Kidney (tissue), 14 donors: ENCODE data around the gene CRACDL. TPM values are rescaled to one million over a fixed set of nuclear protein-coding genes. Genes with fewer than 3 reads are reported as not detected.

Experiments
- DNase-seq, 5 donors: peaks; one replicate each; pipeline ENCODE4 v3.0.0-alpha.2; 2013 to 2020
- FAIRE-seq: peaks from 2 replicates; lab custom pipeline; 2012; peaks lifted over from hg19 to GRCh38; lab: Jason Lieb, UNC
- H3K27ac ChIP-seq, 2 donors: one replicate each; pipeline ENCODE4 v1.7.0; 2013; ENCODE audit warnings: low read depth in 2 of 2, low read length in 2 of 2, inconsistent platforms in 1 of 2
- H3K27me3 ChIP-seq: one replicate; pipeline ENCODE4 v1.7.1; 2013; ENCODE audit warnings: low read length, inconsistent platforms; ENCODE audit not compliant: control insufficient read depth, insufficient read depth
- H3K36me3 ChIP-seq, 3 donors: one replicate each; pipeline versions ENCODE4 v1.7.0 to v1.7.1; 2013; ENCODE audit warnings: low read length in 3 of 3, control low read depth in 1 of 3, inconsistent platforms in 1 of 3; ENCODE audit not compliant: insufficient read depth in 3 of 3, control insufficient read depth in 2 of 3
- H3K4me1 ChIP-seq, 3 donors: one replicate each; pipeline versions ENCODE4 v1.7.0 to v1.7.1; 2013; ENCODE audit warnings: low read length in 3 of 3, inconsistent platforms in 1 of 3, low read depth in 1 of 3; ENCODE audit not compliant: control insufficient read depth in 2 of 3, insufficient read depth in 2 of 3
- H3K4me3 ChIP-seq, 3 donors: one replicate each; pipeline versions ENCODE4 v1.7.0 to v1.8.1; 2013; ENCODE audit warnings: low read length in 3 of 3, control low read depth in 1 of 3, inconsistent platforms in 1 of 3
- H3K9ac ChIP-seq, 3 donors: one replicate each; pipeline versions ENCODE4 v1.7.0 to v1.7.1; 2013; ENCODE audit warnings: low read length in 3 of 3, control low read depth in 1 of 3, inconsistent platforms in 1 of 3
- H3K9me3 ChIP-seq, 3 donors: one replicate each; pipeline versions ENCODE4 v1.7.0 to v1.7.1; 2013; ENCODE audit warnings: low read length in 3 of 3, control low read depth in 1 of 3, inconsistent platforms in 1 of 3; ENCODE audit not compliant: control insufficient read depth in 2 of 3, insufficient read depth in 1 of 3
- intact Hi-C: fragments of 100-400 bp; cut with DNase I; formaldehyde crosslinking; loops from one replicate; pipeline ENCODE4 v1.11.1; 2022
- polyA plus RNA-seq: library from polyadenylated mRNA; stranded (reverse); fragments of 350-450 nt; fragmentation: Illumina TruSeq; extraction: RNeasy Lipid Tissue Mini Kit (QIAGEN cat#74804); gene quantifications from one replicate; pipeline ENCODE4 v1.2.3, GENCODE V29; 2014; ENCODE audit warnings: low read depth, low replicate concordance; ENCODE audit not compliant: insufficient read depth
- total RNA-seq: library from RNA; stranded (reverse); fragmentation: NEBNext Ultra II Directional; extraction: Animal tissue kit (Norgen Biotek cat#: 25700); gene quantifications from one replicate; pipeline ENCODE4 v1.2.1, GENCODE V29; 2021
- TF ChIP-seq, protein P1 (sequence below): IDR thresholded peaks from 3 replicates; pipeline ENCODE4 v1.5.1; 2012; ENCODE audit warnings: mild to moderate bottlenecking, moderate library complexity, borderline replicate concordance; ENCODE audit not compliant: insufficient read depth; ENCODE audit errors: extremely low read depth
- donor health status: control.
- donor health status: control.
- donor health status: control.
- donor health status: control.
- donor health status: control.
- donor health status: DM: yes; HTN: yes; CAD: no.
- donor health status: Normal renal cell carcinoma (clear cell type).

CRACDL gene
- total and polyA plus RNA-seq, 2 donors from 2014 or later, result 4.3 to 14.8 TPM

DNA sequence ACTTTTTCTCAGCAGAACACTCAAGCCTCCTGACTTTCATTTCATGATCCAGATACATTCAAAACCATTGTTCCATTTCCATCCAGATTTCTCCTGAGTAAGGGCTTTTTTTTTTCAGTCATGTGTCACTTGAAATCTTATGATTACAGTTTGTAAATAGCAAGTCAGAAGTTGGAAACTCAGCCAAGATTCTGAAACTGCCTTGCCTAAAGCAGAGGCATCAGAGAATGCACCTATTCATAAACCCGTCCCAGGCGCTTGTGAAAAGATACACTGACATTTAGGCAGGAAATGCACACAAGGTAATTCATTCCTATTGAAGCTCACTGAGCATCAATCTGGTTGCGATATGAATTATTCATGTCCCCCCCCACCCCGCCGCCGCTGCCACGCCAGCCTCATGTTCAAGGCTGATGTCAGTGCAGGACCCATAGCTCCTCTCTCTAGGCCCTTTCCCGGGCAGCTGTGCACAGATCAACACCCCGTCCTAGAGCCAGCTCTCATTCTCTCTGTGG is 174.7 kb downstream of the CRACDL start:
- TF ChIP-seq, protein P1, sequence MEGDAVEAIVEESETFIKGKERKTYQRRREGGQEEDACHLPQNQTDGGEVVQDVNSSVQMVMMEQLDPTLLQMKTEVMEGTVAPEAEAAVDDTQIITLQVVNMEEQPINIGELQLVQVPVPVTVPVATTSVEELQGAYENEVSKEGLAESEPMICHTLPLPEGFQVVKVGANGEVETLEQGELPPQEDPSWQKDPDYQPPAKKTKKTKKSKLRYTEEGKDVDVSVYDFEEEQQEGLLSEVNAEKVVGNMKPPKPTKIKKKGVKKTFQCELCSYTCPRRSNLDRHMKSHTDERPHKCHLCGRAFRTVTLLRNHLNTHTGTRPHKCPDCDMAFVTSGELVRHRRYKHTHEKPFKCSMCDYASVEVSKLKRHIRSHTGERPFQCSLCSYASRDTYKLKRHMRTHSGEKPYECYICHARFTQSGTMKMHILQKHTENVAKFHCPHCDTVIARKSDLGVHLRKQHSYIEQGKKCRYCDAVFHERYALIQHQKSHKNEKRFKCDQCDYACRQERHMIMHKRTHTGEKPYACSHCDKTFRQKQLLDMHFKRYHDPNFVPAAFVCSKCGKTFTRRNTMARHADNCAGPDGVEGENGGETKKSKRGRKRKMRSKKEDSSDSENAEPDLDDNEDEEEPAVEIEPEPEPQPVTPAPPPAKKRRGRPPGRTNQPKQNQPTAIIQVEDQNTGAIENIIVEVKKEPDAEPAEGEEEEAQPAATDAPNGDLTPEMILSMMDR, result no peak
- intact Hi-C loops, result no loop called here
- no peaks in the 10 kb centered on the region for H3K4me1 ChIP-seq
- H3K27ac ChIP-seq, result no peak overlapping the region
- no peaks in the 10 kb centered on the region for H3K9me3 ChIP-seq
- H3K4me3 ChIP-seq, result no peak overlapping the region
- DNase-seq (no peak), FAIRE-seq (no peak)
- H3K27me3 ChIP-seq, result no peaks in the 10 kb centered on the region
- no peak overlapping the region for H3K9ac ChIP-seq
- H3K36me3 ChIP-seq, result no peaks in the 10 kb centered on the region

DNA sequence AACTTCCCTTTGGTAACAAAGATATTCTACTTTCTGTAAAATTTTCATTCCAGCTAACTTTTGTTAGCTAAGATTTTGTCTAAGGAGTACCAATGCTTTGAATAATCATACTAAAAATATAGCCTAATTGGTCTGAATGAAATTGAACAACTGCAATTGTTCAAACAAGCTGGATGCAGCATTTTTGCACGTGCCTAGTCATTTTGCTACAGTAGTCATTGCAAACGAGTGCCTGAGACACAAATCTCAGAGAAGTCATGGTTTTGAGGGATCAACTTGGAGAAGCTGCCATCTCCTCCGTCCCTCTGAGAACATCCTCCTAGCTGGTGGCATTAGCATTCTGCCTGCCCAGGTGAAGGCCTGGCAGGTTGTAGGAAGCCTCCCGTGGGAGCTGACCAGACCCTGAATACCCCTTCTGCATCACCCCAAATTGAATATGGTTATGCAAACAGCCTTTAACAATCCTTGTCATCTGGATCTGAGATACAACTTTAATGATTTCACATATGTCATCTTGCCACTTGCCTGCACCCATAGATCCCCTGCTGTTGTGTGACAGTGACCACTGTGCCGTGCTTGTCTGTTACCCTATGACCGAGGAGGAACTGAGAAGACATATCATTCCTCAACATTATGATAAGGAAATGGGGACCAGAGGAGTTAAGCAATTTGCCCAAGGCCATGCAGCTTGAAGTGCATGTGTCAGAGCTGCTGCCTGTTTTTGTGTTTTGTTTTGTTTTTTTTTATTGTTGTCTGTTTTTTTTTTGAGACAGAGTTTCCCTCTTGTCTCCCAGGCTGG is 176.0 kb downstream of the CRACDL start:
- Histone ChIP-seq H3K27me3 (no peaks in the 10 kb centered on the region), H3K27ac (no peak overlapping the region), H3K9ac (no peak overlapping the region), H3K36me3 (no peaks in the 10 kb centered on the region), H3K4me3 (no peak overlapping the region), H3K4me1 (no peaks in the 10 kb centered on the region), H3K9me3 (no peaks in the 10 kb centered on the region)
- intact Hi-C loops, result no loop called here
- DNase-seq (no peak), FAIRE-seq (no peak)
- TF ChIP-seq, protein P1, result no peak

DNA sequence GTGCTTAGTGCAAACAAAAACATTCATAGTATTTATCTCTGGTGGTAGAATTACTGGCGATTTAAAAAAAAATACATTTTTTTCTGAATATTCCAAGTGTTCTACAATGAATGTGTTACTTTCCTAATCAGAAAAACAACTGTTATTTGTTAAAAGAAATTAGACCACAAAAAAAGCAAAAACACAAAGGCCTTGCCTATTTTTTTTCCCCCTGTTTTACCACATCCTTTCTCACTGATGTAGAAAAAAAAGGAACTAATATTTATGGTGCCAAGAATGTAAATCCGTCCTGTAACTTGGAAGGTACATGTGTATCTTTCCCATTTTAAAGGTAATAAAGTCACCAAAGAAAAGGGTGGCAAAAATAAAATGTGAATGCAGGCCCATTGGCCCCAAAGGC is 176.7 kb downstream of the CRACDL start:
- intact Hi-C loops, result no loop called here
- no peak overlapping the region for H3K9ac ChIP-seq
- H3K9me3 ChIP-seq, result no peaks in the 10 kb centered on the region
- no peak overlapping the region for H3K4me3 ChIP-seq
- H3K27ac ChIP-seq, result no peak overlapping the region
- H3K36me3 ChIP-seq, result no peaks in the 10 kb centered on the region
- no peaks in the 10 kb centered on the region for H3K27me3 ChIP-seq
- H3K4me1 ChIP-seq, result no peaks in the 10 kb centered on the region
- TF ChIP-seq, protein P1, result no peak
- no peak for DNase-seq
- FAIRE-seq, result no peak
